Smooth muscle cell (in vitro differentiated cells): ENCODE measurements around the gene TNFRSF4. TPM values are rescaled to one million over a fixed set of nuclear protein-coding genes. Genes with fewer than 3 reads are reported as not detected.

Experiments
- DNase-seq: peaks from one replicate; lab custom pipeline; 2025; ENCODE audit not compliant: unreplicated experiment; lab: John Stamatoyannopoulos, UW
- H2AFZ ChIP-seq: fragments of 200-600 bp; sonication (generic); 2 replicates; pipeline ENCODE4 v1.6.0; 2016; ENCODE audit warnings: antibody characterized with exemption, low read depth, mild to moderate bottlenecking
- H3F3A ChIP-seq: fragments of 200-600 bp; sonication (generic); 2 replicates; pipeline ENCODE4 v1.6.0; 2017; ENCODE audit warnings: antibody characterized with exemption, low read depth
- H3K27ac ChIP-seq: fragments of 200-600 bp; sonication (generic); 2 replicates; pipeline ENCODE4 v1.5.1; 2016; ENCODE audit warnings: low read depth, mild to moderate bottlenecking
- H3K27me3 ChIP-seq: fragments of 200-600 bp; sonication (generic); 2 replicates; pipeline ENCODE4 v1.6.1; 2016; ENCODE audit warnings: low read depth, mild to moderate bottlenecking
- H3K36me3 ChIP-seq: fragments of 200-600 bp; sonication (generic); 2 replicates; pipeline ENCODE4 v1.5.1; 2016; ENCODE audit warnings: low read depth
- H3K4me1 ChIP-seq: fragments of 200-600 bp; sonication (generic); 2 replicates; pipeline ENCODE4 v1.5.1; 2016; ENCODE audit warnings: low read depth
- H3K4me2 ChIP-seq: fragments of 200-600 bp; sonication (generic); 2 replicates; pipeline ENCODE4 v1.6.0; 2016; ENCODE audit warnings: mild to moderate bottlenecking
- H3K4me3 ChIP-seq: fragments of 200-600 bp; sonication (generic); 2 replicates; pipeline ENCODE4 v1.5.1; 2016; ENCODE audit warnings: mild to moderate bottlenecking
- H3K79me2 ChIP-seq: fragments of 200-600 bp; sonication (generic); 2 replicates; pipeline ENCODE4 v1.6.0; 2016; ENCODE audit warnings: low read depth, mild to moderate bottlenecking
- H3K9ac ChIP-seq: fragments of 200-600 bp; sonication (generic); 2 replicates; pipeline ENCODE4 v1.6.0; 2016; ENCODE audit warnings: low read depth
- H3K9me3 ChIP-seq: fragments of 200-600 bp; sonication (generic); replicated peaks from 2 replicates; pipeline ENCODE4 v1.5.1; 2016; ENCODE audit warnings: low read depth
- H4K20me1 ChIP-seq: fragments of 200-600 bp; sonication (generic); 2 replicates; pipeline ENCODE4 v1.6.0; 2016; ENCODE audit warnings: low read depth
- WGBS: methylation state at CpG from one replicate; pipeline ENCODE4 v1.1.7; 2016; ENCODE audit warnings: low lambda C conversion rate; 5-methylcytosine and 5-hydroxymethylcytosine counted together
- polyA plus RNA-seq: library from polyadenylated mRNA; unstranded; fragments of >200 nt; fragmentation: Nextera tagmentation; extraction: Ambion mirVana; gene quantifications from 2 replicates; pipeline ENCODE4 v1.2.1, GENCODE V29; 2016
- total RNA-seq: library from RNA; depleted of rRNA; stranded (reverse); fragments of >200 nt; gene quantifications from 2 replicates; pipeline ENCODE4 v1.2.3, GENCODE V29; 2014
- TF ChIP-seq, protein P1 (sequence below): fragments of 200-600 bp; sonication (generic); IDR thresholded peaks from 2 replicates; pipeline ENCODE4 v1.5.1; 2017; ENCODE audit warnings: borderline replicate concordance, mild to moderate bottlenecking, antibody characterized with exemption; ENCODE audit not compliant: insufficient read depth, poor library complexity, severe bottlenecking

Gene TNFRSF4
- total and polyA plus RNA-seq, 2 experiments from 2014 or later = not detected

- no peak for DNase-seq
- TF ChIP-seq, protein P1, sequence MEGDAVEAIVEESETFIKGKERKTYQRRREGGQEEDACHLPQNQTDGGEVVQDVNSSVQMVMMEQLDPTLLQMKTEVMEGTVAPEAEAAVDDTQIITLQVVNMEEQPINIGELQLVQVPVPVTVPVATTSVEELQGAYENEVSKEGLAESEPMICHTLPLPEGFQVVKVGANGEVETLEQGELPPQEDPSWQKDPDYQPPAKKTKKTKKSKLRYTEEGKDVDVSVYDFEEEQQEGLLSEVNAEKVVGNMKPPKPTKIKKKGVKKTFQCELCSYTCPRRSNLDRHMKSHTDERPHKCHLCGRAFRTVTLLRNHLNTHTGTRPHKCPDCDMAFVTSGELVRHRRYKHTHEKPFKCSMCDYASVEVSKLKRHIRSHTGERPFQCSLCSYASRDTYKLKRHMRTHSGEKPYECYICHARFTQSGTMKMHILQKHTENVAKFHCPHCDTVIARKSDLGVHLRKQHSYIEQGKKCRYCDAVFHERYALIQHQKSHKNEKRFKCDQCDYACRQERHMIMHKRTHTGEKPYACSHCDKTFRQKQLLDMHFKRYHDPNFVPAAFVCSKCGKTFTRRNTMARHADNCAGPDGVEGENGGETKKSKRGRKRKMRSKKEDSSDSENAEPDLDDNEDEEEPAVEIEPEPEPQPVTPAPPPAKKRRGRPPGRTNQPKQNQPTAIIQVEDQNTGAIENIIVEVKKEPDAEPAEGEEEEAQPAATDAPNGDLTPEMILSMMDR = no peak
- Histone ChIP-seq H3K4me1 (peaks cover 14% of the 10 kb centered on the region), H3K36me3 (no peaks in the 10 kb centered on the region), H3K9ac (no peak overlapping the region), H3K4me2 (no peak overlapping the region), H3F3A (no peaks in the 10 kb centered on the region), H3K9me3 (no peaks in the 10 kb centered on the region), H3K27me3 (no peaks in the 10 kb centered on the region), H2AFZ (no peak overlapping the region), H3K27ac (no peak overlapping the region), H3K4me3 (no peak overlapping the region), H3K79me2 (no peaks in the 10 kb centered on the region), H4K20me1 (no peaks in the 10 kb centered on the region)
- WGBS = 89% methylated on average over 35 of the region's 37 CpGs
Measured at GRCh38 chr1:1168451-1169411, 45.2 kb downstream of the TNFRSF4 start.

- H3K9me3 ChIP-seq = no peaks in the 10 kb centered on the region
- H3K79me2 ChIP-seq = no peaks in the 10 kb centered on the region
- no peak overlapping the region for H3K27ac ChIP-seq
- H3K4me2 ChIP-seq = no peak overlapping the region
- TF ChIP-seq, protein P1 = no peak
- H3F3A ChIP-seq = no peaks in the 10 kb centered on the region
- H3K27me3 ChIP-seq = peaks cover under 1% of the 10 kb centered on the region
- WGBS = 89% methylated on average over 32 of the region's 36 CpGs
- no peak overlapping the region for H3K9ac ChIP-seq
- H3K36me3 ChIP-seq = no peaks in the 10 kb centered on the region
- DNase-seq = no peak
- H2AFZ ChIP-seq = no peak overlapping the region
- no peaks in the 10 kb centered on the region for H4K20me1 ChIP-seq
- no peak overlapping the region for H3K4me3 ChIP-seq
- H3K4me1 ChIP-seq = peaks cover 12% of the 10 kb centered on the region
Measured at GRCh38 chr1:1167841-1168450, 46.0 kb downstream of the TNFRSF4 start.

GRCh38 chr1:1167398-1167821, 46.5 kb downstream of the TNFRSF4 start:
- Histone ChIP-seq H3K27me3 (peaks cover 6% of the 10 kb centered on the region), H2AFZ (no peak overlapping the region), H4K20me1 (no peaks in the 10 kb centered on the region), H3K4me1 (peaks cover 12% of the 10 kb centered on the region), H3K4me3 (no peak overlapping the region), H3K9ac (no peak overlapping the region), H3K36me3 (no peaks in the 10 kb centered on the region), H3K27ac (no peak overlapping the region), H3K79me2 (no peaks in the 10 kb centered on the region), H3F3A (no peaks in the 10 kb centered on the region), H3K9me3 (no peaks in the 10 kb centered on the region), H3K4me2 (no peak overlapping the region)
- no peak for DNase-seq
- TF ChIP-seq, protein P1 = no peak
- 95% methylated on average over 20 of the region's 20 CpGs for WGBS
